ENCODE results near the gene GAS2L1. TPM values are rescaled to one million over a fixed set of nuclear protein-coding genes. Genes with fewer than 3 reads are reported as not detected.

GAS2L1 gene
- total and polyA plus RNA-seq, 2 donors (not counting 1 experiment from before 2014, with no cell fraction given) = 0.25 TPM; not detected in 1

- Mint-ChIP-seq H3K4me3 (no peak overlapping the region), H3K27me3 (peaks cover 42% of the 10 kb centered on the region), H3K9me3 (ENCODE audit: insufficient read depth) (no peaks in the 10 kb centered on the region), H3K4me1 (peaks cover 40% of the 10 kb centered on the region), H3K27ac (no peak overlapping the region)
- Histone ChIP-seq H3K4me2 (replicated peaks; ENCODE audit: low read depth, low read length, poor library complexity, severe bottlenecking) (peak overlapping the region; percentile 14), H3K4me1 (ENCODE audit: control insufficient read depth in 2 of 2, insufficient read depth in 2 of 2, low read length in 2 of 2) (peaks cover 38 to 53% of the 10 kb centered on the region in 2 donors), H3K9ac (ENCODE audit: low read length) (no peak overlapping the region), H3K4me3 (ENCODE audit: control extremely low read depth in 1 of 5, extremely low read depth in 1 of 5, insufficient read depth in 1 of 5, low read depth in 2 of 5, low read length in 4 of 5) (no peak overlapping the region), H3K79me2 (ENCODE audit: control insufficient read depth, insufficient read depth, low read length) (peaks cover 2% of the 10 kb centered on the region), H3K27ac (ENCODE audit: low read length in 2 of 2) (no peak overlapping the region), H3K36me3 (replicated peaks in 1 of 2; ENCODE audit: control extremely low read depth in 1 of 2, control insufficient read depth in 1 of 2, extremely low read depth in 1 of 2, insufficient read depth in 2 of 2, low read length in 1 of 2) (no peaks in the 10 kb centered on the region), H3K27me3 (replicated peaks in 1 of 4; ENCODE audit: control extremely low read depth in 1 of 4, control insufficient read depth in 3 of 4, insufficient read depth in 4 of 4, low read length in 3 of 4) (peaks cover 0 to 77% (median 37%) of the 10 kb centered on the region in 4 experiments), H2AFZ (ENCODE audit: insufficient read depth, low read depth, low read length, poor library complexity, severe bottlenecking) (no peak overlapping the region), H3K9me3 (ENCODE audit: control extremely low read depth in 1 of 3, control insufficient read depth in 2 of 3, insufficient read depth in 1 of 3, low read length in 2 of 3) (peaks cover 0 to 33% (median 0%) of the 10 kb centered on the region in 3 donors), H4K20me1 (ENCODE audit: control insufficient read depth, insufficient read depth, low read length, poor library complexity, severe bottlenecking) (peaks cover 7% of the 10 kb centered on the region)
- WGBS (ENCODE audit: insufficient coverage) = 53% methylated on average over 18 of the region's 28 CpGs
- DNase-seq (no peak), ATAC-seq (ENCODE audit: low read depth) (no peak)
- TF ChIP-seq CTCF (IDR thresholded peaks at IDR 0.05) (no peak), EZH2 (IDR thresholded peaks at IDR 0.05; ENCODE audit: borderline replicate concordance, insufficient read depth, low read depth, low read length, poor library complexity, severe bottlenecking) (no peak)
- intact Hi-C loops (cut with micrococcal nuclease) = no loop called here
- ChIA-PET CTCF (interaction anchor here (0.8 kb wide), 1 partner anchor 27 kb away, joined by 3 read pairs; no protein-coding TSS in a partner anchor), POLR2A (no interaction called here)
Observed at GRCh38 chr22:29310065-29310862, 3.8 kb downstream of the GAS2L1 start.

GRCh38 chr22:29310863-29311339 is 4.5 kb downstream of the GAS2L1 start:
- H3K27me3 ChIP-seq (replicated peaks in 1 of 4; ENCODE audit: control extremely low read depth in 1 of 4, control insufficient read depth in 3 of 4, insufficient read depth in 4 of 4, low read length in 3 of 4) = peaks cover 0 to 74% (median 32%) of the 10 kb centered on the region in 4 experiments
- H3K36me3 ChIP-seq (replicated peaks in 1 of 2; ENCODE audit: control extremely low read depth in 1 of 2, control insufficient read depth in 1 of 2, extremely low read depth in 1 of 2, insufficient read depth in 2 of 2, low read length in 1 of 2) = no peaks in the 10 kb centered on the region
- ChIA-PET CTCF (interaction anchor here (0.8 kb wide), 1 partner anchor 26 kb away, joined by 3 read pairs; no protein-coding TSS in a partner anchor), POLR2A (no interaction called here)
- peaks cover 0 to 33% (median 0%) of the 10 kb centered on the region in 3 donors for H3K9me3 ChIP-seq (ENCODE audit: control extremely low read depth in 1 of 3, control insufficient read depth in 2 of 3, insufficient read depth in 1 of 3, low read length in 2 of 3)
- H3K4me1 ChIP-seq (ENCODE audit: control insufficient read depth in 2 of 2, insufficient read depth in 2 of 2, low read length in 2 of 2) = peaks cover 39 to 55% of the 10 kb centered on the region in 2 donors
- H4K20me1 ChIP-seq (ENCODE audit: control insufficient read depth, insufficient read depth, low read length, poor library complexity, severe bottlenecking) = peaks cover 7% of the 10 kb centered on the region
- H3K4me3 Mint-ChIP-seq = no peak overlapping the region
- H2AFZ ChIP-seq (ENCODE audit: insufficient read depth, low read depth, low read length, poor library complexity, severe bottlenecking) = no peak overlapping the region
- peak; percentile 66 for DNase-seq
- no peak overlapping the region for H3K27ac ChIP-seq (ENCODE audit: low read length in 2 of 2)
- no peaks in the 10 kb centered on the region for H3K9me3 Mint-ChIP-seq (ENCODE audit: insufficient read depth)
- H3K4me1 Mint-ChIP-seq = peaks cover 39% of the 10 kb centered on the region
- peak overlapping the region; percentile 14 for H3K4me2 ChIP-seq (replicated peaks; ENCODE audit: low read depth, low read length, poor library complexity, severe bottlenecking)
- no peak overlapping the region for H3K27ac Mint-ChIP-seq
- H3K27me3 Mint-ChIP-seq = peaks cover 40% of the 10 kb centered on the region
- H3K4me3 ChIP-seq (ENCODE audit: control extremely low read depth in 1 of 5, extremely low read depth in 1 of 5, insufficient read depth in 1 of 5, low read depth in 2 of 5, low read length in 4 of 5) = no peak overlapping the region
- 12% methylated on average over 17 of the region's 18 CpGs for WGBS (ENCODE audit: insufficient coverage)
- no peak for TF ChIP-seq CTCF (IDR thresholded peaks at IDR 0.05)
- no peak for TF ChIP-seq EZH2 (IDR thresholded peaks at IDR 0.05; ENCODE audit: borderline replicate concordance, insufficient read depth, low read depth, low read length, poor library complexity, severe bottlenecking)
- peaks cover 2% of the 10 kb centered on the region for H3K79me2 ChIP-seq (ENCODE audit: control insufficient read depth, insufficient read depth, low read length)
- intact Hi-C loops (cut with micrococcal nuclease) = no loop called here
- peak; percentile 49 for ATAC-seq (ENCODE audit: low read depth)
- H3K9ac ChIP-seq (ENCODE audit: low read length) = no peak overlapping the region

Measured in B cell (primary cell).